Upper lobe of right lung (tissue), 1 donor: Measurements from ENCODE around the gene SNED1. TPM values are rescaled to one million over a fixed set of nuclear protein-coding genes. Genes with fewer than 3 reads are reported as not detected.

Source experiments
- ATAC-seq: fragments of 200-7000 bp; cut with Tn5 transposase; one replicate; pipeline ENCODE4 v1.9.1; 2020; ENCODE audit warnings: mild to moderate bottlenecking, moderate library complexity
- DNase-seq: peaks from one replicate; pipeline ENCODE4 v3.0.0-alpha.2; 2020
- H3K27ac ChIP-seq: fragments of 200-600 bp; one replicate; pipeline ENCODE4 v1.8.0; 2022
- H3K27me3 ChIP-seq: fragments of 200-600 bp; one replicate; pipeline ENCODE4 v1.8.0; 2022; ENCODE audit warnings: mild to moderate bottlenecking
- H3K36me3 ChIP-seq: fragments of 200-600 bp; one replicate; pipeline ENCODE4 v1.8.0; 2022
- H3K4me1 ChIP-seq: fragments of 200-600 bp; one replicate; pipeline ENCODE4 v1.8.0; 2022
- H3K4me3 ChIP-seq: fragments of 200-600 bp; one replicate; pipeline ENCODE4 v1.8.0; 2022; ENCODE audit warnings: mild to moderate bottlenecking
- H3K9me3 ChIP-seq: fragments of 200-600 bp; one replicate; pipeline ENCODE4 v1.8.0; 2022
- CTCF ChIP-seq: fragments of 200-600 bp; IDR thresholded peaks from one replicate; pipeline ENCODE4 v1.8.0; 2022; ENCODE audit warnings: antibody characterized with exemption
- intact Hi-C: fragments of 100-400 bp; cut with DNase I; formaldehyde crosslinking; loops from one replicate; pipeline ENCODE4 v1.11.0; 2022
- total RNA-seq: library from RNA; stranded (reverse); fragmentation: NEBNext Ultra II Directional; extraction: Animal tissue kit (Norgen Biotek cat#: 25700); gene quantifications from one replicate; pipeline ENCODE4 v1.2.1, GENCODE V29; 2021
- donor health status: DM: no; HTN: yes; CAD: no; lungs with severe emphysema.

SNED1 gene
- total RNA-seq, 1 donor from 2014 or later: 38.4 TPM

- intact Hi-C loops: no loop called here
- Histone ChIP-seq H3K9me3 (no peaks in the 10 kb centered on the region), H3K27me3 (peaks cover 2% of the 10 kb centered on the region), H3K27ac (peak overlapping the region; percentile 65), H3K36me3 (no peaks in the 10 kb centered on the region), H3K4me3 (no peak overlapping the region), H3K4me1 (peaks cover 34% of the 10 kb centered on the region)
- peak; percentile 81 for DNase-seq
- peak; percentile 8 for ATAC-seq
- no peak for TF ChIP-seq CTCF
Observed at GRCh38 chr2:240986787-240987411, 11.5 kb upstream of the SNED1 start.

GRCh38 chr2:240987588-240987987 is 10.8 kb upstream of the SNED1 start:
- Histone ChIP-seq H3K27ac (peak overlapping the region; percentile 20), H3K36me3 (no peaks in the 10 kb centered on the region), H3K4me1 (peaks cover 41% of the 10 kb centered on the region), H3K27me3 (no peaks in the 10 kb centered on the region), H3K4me3 (no peak overlapping the region), H3K9me3 (no peaks in the 10 kb centered on the region)
- no peak for ATAC-seq
- TF ChIP-seq CTCF: no peak
- DNase-seq: no peak
- intact Hi-C loops: no loop called here

GRCh38 chr2:240988146-240988545 is 10.3 kb upstream of the SNED1 start:
- no peak for TF ChIP-seq CTCF
- no peak for ATAC-seq
- Histone ChIP-seq H3K36me3 (no peaks in the 10 kb centered on the region), H3K9me3 (no peaks in the 10 kb centered on the region), H3K27me3 (no peaks in the 10 kb centered on the region), H3K4me3 (no peak overlapping the region), H3K27ac (no peak overlapping the region), H3K4me1 (peaks cover 44% of the 10 kb centered on the region)
- DNase-seq: no peak
- intact Hi-C loops: no loop called here

GRCh38 chr2:240988571-240989271 is 9.7 kb upstream of the SNED1 start:
- no peaks in the 10 kb centered on the region for H3K36me3 ChIP-seq
- peaks cover 40% of the 10 kb centered on the region for H3K4me1 ChIP-seq
- no peak for DNase-seq
- TF ChIP-seq CTCF: no peak
- no peak overlapping the region for H3K27ac ChIP-seq
- H3K27me3 ChIP-seq: no peaks in the 10 kb centered on the region
- H3K4me3 ChIP-seq: no peak overlapping the region
- no peak for ATAC-seq
- intact Hi-C loops: no loop called here
- no peaks in the 10 kb centered on the region for H3K9me3 ChIP-seq

GRCh38 chr2:240989451-240990265 is 8.8 kb upstream of the SNED1 start:
- ATAC-seq (peak; percentile 8), DNase-seq (peak; percentile 71)
- Histone ChIP-seq H3K4me1 (peaks cover 45% of the 10 kb centered on the region), H3K36me3 (no peaks in the 10 kb centered on the region), H3K9me3 (no peaks in the 10 kb centered on the region), H3K4me3 (no peak overlapping the region), H3K27ac (no peak overlapping the region), H3K27me3 (no peaks in the 10 kb centered on the region)
- TF ChIP-seq CTCF: peak; percentile 55
- intact Hi-C loops: no loop called here
